ENCODE results near the gene IL2RA.

- no peak for TF ChIP-seq CTCF (conservative IDR thresholded peaks at IDR 0.05; ENCODE audit: low read depth, low read length)
- no peak for TF ChIP-seq EZH2 (IDR thresholded peaks at IDR 0.05; ENCODE audit: borderline replicate concordance, low read depth, low read length, poor library complexity, severe bottlenecking)
Measured at GRCh38 chr10:6056411-6057135, 5.6 kb downstream of the IL2RA start.

All from A673 (cell line).